A673 (cell line): ENCODE data around the gene KRTAP5-6. TPM values are rescaled to one million over a fixed set of nuclear protein-coding genes. Genes with fewer than 3 reads are reported as not detected.

ENCODE experiments used
- BruUV-seq: library from RNA; stranded (reverse); fragments of 400-500 nt; replicated peaks from 2 replicates; lab custom pipeline; 2021; lab: Mats Ljungman, UMichigan
- CTCF ChIA-PET: fragments of 300-600 bp; sonication (Branson Sonifier 250); formaldehyde crosslinking; loops from one replicate; lab custom pipeline; 2022; ENCODE audit warnings: antibody characterized with exemption; lab: Charles Lee
- POLR2A ChIA-PET: fragments of 300-600 bp; sonication (Branson Sonifier 250); formaldehyde crosslinking; loops from one replicate; lab custom pipeline; 2022; ENCODE audit warnings: antibody characterized with exemption; ENCODE audit not compliant: low non-redundant PET; lab: Charles Lee
- DNase-seq: peaks from one replicate; pipeline ENCODE4 v3.0.0-alpha.2; 2015; ENCODE audit warnings: low spot score
- H3K27ac ChIP-seq: fragments of 200-600 bp; sonication (generic); 2 replicates; pipeline ENCODE4 v1.5.1; 2016; ENCODE audit warnings: mixed run types, low read depth, mild to moderate bottlenecking, mixed read lengths, antibody characterized with exemption, low read length; ENCODE audit not compliant: poor library complexity, severe bottlenecking
- H3K27me3 ChIP-seq: fragments of 200-600 bp; sonication (generic); replicated peaks from 2 replicates; pipeline ENCODE4 v1.6.1; 2017; ENCODE audit warnings: mixed run types, low read depth, mild to moderate bottlenecking, mixed read lengths, antibody characterized with exemption, low read length; ENCODE audit not compliant: insufficient read depth, poor library complexity
- H3K36me3 ChIP-seq: fragments of 200-600 bp; sonication (generic); 2 replicates; pipeline ENCODE4 v1.6.1; 2016; ENCODE audit warnings: mixed run types, mild to moderate bottlenecking, mixed read lengths, antibody characterized with exemption, low read length; ENCODE audit not compliant: insufficient read depth, poor library complexity, severe bottlenecking
- H3K4me1 ChIP-seq: fragments of 200-600 bp; sonication (generic); 2 replicates; pipeline ENCODE4 v1.6.1; 2017; ENCODE audit warnings: mixed run types, mild to moderate bottlenecking, mixed read lengths, antibody characterized with exemption, low read length; ENCODE audit not compliant: insufficient read depth, poor library complexity, severe bottlenecking
- H3K4me3 ChIP-seq: fragments of 200-600 bp; sonication (generic); 2 replicates; pipeline ENCODE4 v1.5.1; 2016; ENCODE audit warnings: low read depth, mixed run types, mild to moderate bottlenecking, mixed read lengths, low read length; ENCODE audit not compliant: poor library complexity, severe bottlenecking
- H3K9me3 ChIP-seq: fragments of 200-600 bp; sonication (generic); 2 replicates; pipeline ENCODE4 v1.6.1; 2016; ENCODE audit warnings: mixed run types, low read depth, mild to moderate bottlenecking, mixed read lengths, antibody characterized with exemption, low read length; ENCODE audit not compliant: poor library complexity, severe bottlenecking
- CTCF ChIP-seq: fragments of 300-800, 200-600 bp; sonication (generic); conservative IDR thresholded peaks from 2 replicates; pipeline ENCODE4 v1.5.1; 2017; ENCODE audit warnings: low read depth, mild to moderate bottlenecking, antibody characterized with exemption, low read length, moderate library complexity, mixed read lengths
- EZH2 ChIP-seq: fragments of 200-600 bp; sonication (generic); IDR thresholded peaks from 2 replicates; pipeline ENCODE4 v1.6.1; 2017; ENCODE audit warnings: borderline replicate concordance, low read depth, mild to moderate bottlenecking, mixed read lengths, antibody characterized with exemption, low read length; ENCODE audit not compliant: poor library complexity, severe bottlenecking
- intact Hi-C: fragments of 100-400 bp; cut with micrococcal nuclease; formaldehyde crosslinking; loops from one replicate; pipeline ENCODE4 v1.10.0; 2022; ENCODE audit not compliant: unreplicated experiment
- total RNA-seq: library from RNA; stranded (reverse); gene quantifications from 2 replicates; pipeline ENCODE4 v1.2.3, GENCODE V29; 2021

Gene KRTAP5-6
- total RNA-seq, 1 experiment from 2014 or later: not detected

DNA sequence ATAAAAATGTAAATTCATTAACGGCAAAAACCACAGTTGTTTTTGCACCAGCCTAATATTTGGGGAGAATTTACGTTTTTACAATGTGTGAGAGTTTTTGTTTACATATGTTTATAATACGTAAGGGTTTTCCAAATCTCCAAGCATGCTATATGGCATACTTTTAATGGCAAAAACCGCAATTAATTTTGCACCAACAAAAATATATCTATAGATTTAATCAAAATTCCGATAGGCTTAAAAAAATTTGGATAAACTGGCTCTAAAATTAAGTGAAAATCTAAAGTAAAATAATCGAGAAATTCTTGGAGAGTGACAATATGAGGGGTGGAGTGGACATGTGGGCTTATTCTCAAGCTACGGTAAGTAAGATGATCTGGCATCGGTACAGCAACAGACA is 22.8 kb downstream of the KRTAP5-6 start:
- Histone ChIP-seq H3K27ac (no peak overlapping the region), H3K36me3 (no peaks in the 10 kb centered on the region), H3K4me1 (no peaks in the 10 kb centered on the region), H3K27me3 (peaks cover 3% of the 10 kb centered on the region), H3K4me3 (no peak overlapping the region), H3K9me3 (no peaks in the 10 kb centered on the region)
- no peak for DNase-seq
- no TSS peak for BruUV-seq
- intact Hi-C loops: no loop called here
- TF ChIP-seq EZH2 (no peak), CTCF (no peak)
- POLR2A ChIA-PET: no interaction called here
- CTCF ChIA-PET: no interaction called here

DNA sequence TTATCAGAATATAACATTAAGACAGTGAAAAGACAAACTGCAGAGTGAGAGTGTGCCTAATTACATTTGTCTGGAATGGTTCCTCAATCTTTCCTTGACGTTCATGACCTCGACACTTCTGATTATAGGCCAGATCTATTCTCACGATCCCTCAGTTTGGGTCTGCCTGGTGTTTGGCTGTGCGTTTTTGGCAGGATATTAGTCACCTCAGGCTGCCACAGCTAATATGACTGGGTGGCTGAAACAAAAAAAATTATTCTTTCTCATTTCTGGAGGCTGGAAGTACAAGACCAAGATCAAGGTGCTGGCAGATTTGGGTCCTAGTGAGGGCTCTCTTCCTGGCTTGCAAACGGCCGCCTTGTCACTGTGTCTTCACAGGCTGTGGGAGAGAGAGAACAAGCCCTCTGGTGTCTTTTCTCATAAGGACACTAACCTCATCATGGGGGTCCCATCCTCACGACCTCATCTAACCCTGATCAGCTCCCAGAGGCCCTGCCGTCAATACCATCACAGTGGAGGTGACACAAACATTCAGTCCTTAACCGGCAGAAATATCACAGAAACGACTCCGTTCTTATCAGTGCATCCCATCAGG is 30.2 kb downstream of the KRTAP5-6 start:
- Histone ChIP-seq H3K4me3 (no peak overlapping the region), H3K36me3 (no peaks in the 10 kb centered on the region), H3K27me3 (peaks cover 3% of the 10 kb centered on the region), H3K9me3 (no peaks in the 10 kb centered on the region), H3K27ac (no peak overlapping the region), H3K4me1 (no peaks in the 10 kb centered on the region)
- BruUV-seq: no TSS peak
- TF ChIP-seq CTCF (no peak), EZH2 (no peak)
- POLR2A ChIA-PET: no interaction called here
- DNase-seq: no peak
- CTCF ChIA-PET: no interaction called here
- intact Hi-C loops: no loop called here

DNA sequence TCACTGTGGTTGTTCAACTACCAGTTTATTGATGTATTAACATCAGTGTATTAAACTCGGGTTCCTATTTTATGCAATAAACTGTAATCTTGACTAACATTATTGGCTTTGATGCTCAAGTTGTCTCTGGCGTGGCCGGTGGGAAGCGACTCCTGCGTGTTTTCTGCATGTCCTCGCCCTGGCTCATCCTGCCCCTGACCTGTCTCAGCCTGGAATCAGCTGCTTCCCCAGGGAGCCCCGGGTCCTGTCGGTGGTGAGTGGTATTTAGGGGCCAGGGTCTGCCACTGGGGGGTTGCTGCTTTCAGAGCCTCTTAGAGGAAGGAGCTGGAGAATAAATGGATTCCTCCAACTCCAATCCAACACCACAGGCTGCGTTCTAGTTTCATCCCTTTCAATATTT is 30.9 kb downstream of the KRTAP5-6 start:
- Histone ChIP-seq H3K27me3 (peaks cover under 1% of the 10 kb centered on the region), H3K36me3 (no peaks in the 10 kb centered on the region), H3K27ac (no peak overlapping the region), H3K9me3 (no peaks in the 10 kb centered on the region), H3K4me1 (no peaks in the 10 kb centered on the region), H3K4me3 (no peak overlapping the region)
- intact Hi-C loops: no loop called here
- CTCF ChIA-PET: no interaction called here
- POLR2A ChIA-PET: no interaction called here
- BruUV-seq: no TSS peak
- DNase-seq: no peak
- TF ChIP-seq CTCF (no peak), EZH2 (no peak)
